ENCODE data around the gene KIAA0825. TPM values are rescaled to one million over a fixed set of nuclear protein-coding genes. Genes with fewer than 3 reads are reported as not detected.
A peak's percentile ranks its signal among the peaks of the same experiment; 100 is the strongest.

The KIAA0825 gene
- total and polyA plus RNA-seq, 3 donors from 2014 or later: 4.1 to 11.2 (median 9.3) TPM

- Histone ChIP-seq H3K27me3 (no peaks in the 10 kb centered on the region), H3K27ac (no peak overlapping the region), H3K9me3 (no peaks in the 10 kb centered on the region), H3K36me3 (ENCODE audit: low read depth, missing control alignments) (no peaks in the 10 kb centered on the region), H3K4me1 (no peaks in the 10 kb centered on the region), H3K4me3 (no peak overlapping the region)
- DNase-seq: no peak
- intact Hi-C loops (cut with DNase I; ENCODE audit: low total_unique reads): no loop called here
- TF ChIP-seq, protein P1, sequence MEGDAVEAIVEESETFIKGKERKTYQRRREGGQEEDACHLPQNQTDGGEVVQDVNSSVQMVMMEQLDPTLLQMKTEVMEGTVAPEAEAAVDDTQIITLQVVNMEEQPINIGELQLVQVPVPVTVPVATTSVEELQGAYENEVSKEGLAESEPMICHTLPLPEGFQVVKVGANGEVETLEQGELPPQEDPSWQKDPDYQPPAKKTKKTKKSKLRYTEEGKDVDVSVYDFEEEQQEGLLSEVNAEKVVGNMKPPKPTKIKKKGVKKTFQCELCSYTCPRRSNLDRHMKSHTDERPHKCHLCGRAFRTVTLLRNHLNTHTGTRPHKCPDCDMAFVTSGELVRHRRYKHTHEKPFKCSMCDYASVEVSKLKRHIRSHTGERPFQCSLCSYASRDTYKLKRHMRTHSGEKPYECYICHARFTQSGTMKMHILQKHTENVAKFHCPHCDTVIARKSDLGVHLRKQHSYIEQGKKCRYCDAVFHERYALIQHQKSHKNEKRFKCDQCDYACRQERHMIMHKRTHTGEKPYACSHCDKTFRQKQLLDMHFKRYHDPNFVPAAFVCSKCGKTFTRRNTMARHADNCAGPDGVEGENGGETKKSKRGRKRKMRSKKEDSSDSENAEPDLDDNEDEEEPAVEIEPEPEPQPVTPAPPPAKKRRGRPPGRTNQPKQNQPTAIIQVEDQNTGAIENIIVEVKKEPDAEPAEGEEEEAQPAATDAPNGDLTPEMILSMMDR (IDR thresholded peaks at IDR 0.05): no peak
- TF ChIP-seq POLR2A (IDR thresholded peaks at IDR 0.05): no peak
- 82 to 85% methylated on average over 3 of the region's 3 CpGs for WGBS, 2 donors
Measured at GRCh38 chr5:94538260-94538659, 80.1 kb downstream of the KIAA0825 start.

DNA sequence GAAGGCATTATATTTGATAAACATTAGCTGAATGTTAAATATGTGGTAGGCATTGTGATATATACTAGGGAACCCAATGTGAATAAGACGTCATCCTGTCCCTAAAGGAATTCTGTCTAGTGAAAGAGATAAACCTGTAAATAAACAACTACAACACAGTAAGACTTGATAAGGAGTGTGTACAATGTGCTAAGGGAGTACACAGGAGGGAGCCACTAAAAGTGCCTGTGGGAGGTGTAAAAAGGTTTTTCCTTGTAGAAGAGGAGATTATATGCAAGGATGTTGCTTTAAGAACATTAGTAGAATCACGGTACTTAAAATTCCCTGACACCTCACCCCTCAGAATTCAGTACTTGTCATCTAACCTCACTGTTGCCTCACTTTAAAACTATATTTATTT, 91.7 kb downstream of the KIAA0825 start:
- Histone ChIP-seq H3K36me3 (ENCODE audit: low read depth, missing control alignments) (no peaks in the 10 kb centered on the region), H3K4me3 (no peak overlapping the region), H3K4me1 (no peaks in the 10 kb centered on the region), H3K9me3 (no peaks in the 10 kb centered on the region), H3K27me3 (no peaks in the 10 kb centered on the region), H3K27ac (no peak overlapping the region)
- intact Hi-C loops (cut with DNase I; ENCODE audit: low total_unique reads): no loop called here
- DNase-seq: no peak
- 67 to 84% methylated on average over 2 of the region's 2 CpGs for WGBS, 2 donors
- TF ChIP-seq, protein P1 (IDR thresholded peaks at IDR 0.05): no peak
- no peak for TF ChIP-seq POLR2A (IDR thresholded peaks at IDR 0.05)

- no peak for TF ChIP-seq POLR2A (IDR thresholded peaks at IDR 0.05)
- TF ChIP-seq, protein P1 (IDR thresholded peaks at IDR 0.05): peak in 2 of 3 experiments; percentile 38 to 44
- H3K27me3 ChIP-seq: no peaks in the 10 kb centered on the region
Measured at GRCh38 chr5:94524841-94525697, 93.3 kb downstream of the KIAA0825 start.

GRCh38 chr5:94523018-94523417, 95.4 kb downstream of the KIAA0825 start:
- H3K4me1 ChIP-seq: no peaks in the 10 kb centered on the region
- no peak overlapping the region for H3K27ac ChIP-seq
- no peak overlapping the region for H3K4me3 ChIP-seq
- intact Hi-C loops (cut with DNase I; ENCODE audit: low total_unique reads): no loop called here
- TF ChIP-seq, protein P1 (IDR thresholded peaks at IDR 0.05): no peak
- no peak for TF ChIP-seq POLR2A (IDR thresholded peaks at IDR 0.05)
- H3K27me3 ChIP-seq: no peaks in the 10 kb centered on the region
- no peaks in the 10 kb centered on the region for H3K9me3 ChIP-seq
- H3K36me3 ChIP-seq (ENCODE audit: low read depth, missing control alignments): no peaks in the 10 kb centered on the region
- no peak for DNase-seq

More at GRCh38 chr5:94524841-94525697, 93.3 kb downstream of the KIAA0825 start:
- Histone ChIP-seq H3K9me3 (no peaks in the 10 kb centered on the region), H3K4me3 (no peak overlapping the region), H3K36me3 (ENCODE audit: low read depth, missing control alignments) (no peaks in the 10 kb centered on the region), H3K27ac (no peak overlapping the region), H3K4me1 (no peaks in the 10 kb centered on the region)
- intact Hi-C loops (cut with DNase I; ENCODE audit: low total_unique reads): no loop called here
- whole genome bisulfite sequencing, 2 donors: 80 to 81% methylated on average over 4 of the region's 4 CpGs
- DNase-seq: peak; percentile 23

GRCh38 chr5:94522117-94522516, 96.3 kb downstream of the KIAA0825 start:
- Histone ChIP-seq H3K27ac (no peak overlapping the region), H3K9me3 (no peaks in the 10 kb centered on the region), H3K4me3 (no peak overlapping the region), H3K4me1 (no peaks in the 10 kb centered on the region), H3K27me3 (no peaks in the 10 kb centered on the region), H3K36me3 (ENCODE audit: low read depth, missing control alignments) (no peaks in the 10 kb centered on the region)
- 91 to 98% methylated on average over 1 of the region's 1 CpG for WGBS, 2 donors
- intact Hi-C loops (cut with DNase I; ENCODE audit: low total_unique reads): no loop called here
- no peak for DNase-seq
- no peak for TF ChIP-seq POLR2A (IDR thresholded peaks at IDR 0.05)
- TF ChIP-seq, protein P1 (IDR thresholded peaks at IDR 0.05): no peak

Measured in testis (tissue), 3 donors.